ENCODE results near the gene STAMBP. TPM values are rescaled to one million over a fixed set of nuclear protein-coding genes. Genes with fewer than 3 reads are reported as not detected.

STAMBP gene
- total RNA-seq, 2 donors from 2014 or later, result 59.5 to 152 TPM

GRCh38 chr2:73825408-73825807 is 3.4 kb upstream of the STAMBP start:
- Mint-ChIP-seq H3K27me3 (no peaks in the 10 kb centered on the region), H3K4me1 (peaks cover 27% of the 10 kb centered on the region), H3K27ac (no peak overlapping the region), H3K9me3 (no peaks in the 10 kb centered on the region), H3K36me3 (ENCODE audit: low read depth) (peaks cover 19% of the 10 kb centered on the region), H3K4me3 (no peak overlapping the region)
- no peak for ATAC-seq (replicated peaks)

GRCh38 chr2:73827018-73827417 is 1.7 kb upstream of the STAMBP start:
- ATAC-seq (replicated peaks), result no peak
- Mint-ChIP-seq H3K27ac (no peak overlapping the region), H3K27me3 (no peaks in the 10 kb centered on the region), H3K9me3 (no peaks in the 10 kb centered on the region), H3K4me3 (peak overlapping the region; percentile 94), H3K36me3 (ENCODE audit: low read depth) (peaks cover 35% of the 10 kb centered on the region), H3K4me1 (peaks cover 25% of the 10 kb centered on the region)

- no peak for ATAC-seq (replicated peaks)
- H3K4me1 Mint-ChIP-seq, result peaks cover 32% of the 10 kb centered on the region
- H3K27ac Mint-ChIP-seq, result peak overlapping the region; percentile 81
- H3K27me3 Mint-ChIP-seq, result no peaks in the 10 kb centered on the region
- peaks cover 43% of the 10 kb centered on the region for H3K36me3 Mint-ChIP-seq (ENCODE audit: low read depth)
- H3K9me3 Mint-ChIP-seq, result peaks cover 3% of the 10 kb centered on the region
- peak overlapping the region; percentile 94 for H3K4me3 Mint-ChIP-seq
Measured at GRCh38 chr2:73827660-73828388, 937 bp upstream of the STAMBP start.

- Mint-ChIP-seq H3K27me3 (no peaks in the 10 kb centered on the region), H3K36me3 (ENCODE audit: low read depth) (peaks cover 49% of the 10 kb centered on the region), H3K9me3 (peaks cover 3% of the 10 kb centered on the region), H3K4me3 (peak overlapping the region; percentile 94), H3K27ac (peak overlapping the region; percentile 94), H3K4me1 (peaks cover 33% of the 10 kb centered on the region)
- no peak for ATAC-seq (replicated peaks)
Measured at GRCh38 chr2:73828389-73828817, 358 bp upstream of the STAMBP start.

- Mint-ChIP-seq H3K27me3 (no peaks in the 10 kb centered on the region), H3K4me1 (peaks cover 33% of the 10 kb centered on the region), H3K4me3 (peak overlapping the region; percentile 94), H3K36me3 (ENCODE audit: low read depth) (peaks cover 73% of the 10 kb centered on the region), H3K27ac (peak overlapping the region; percentile 94), H3K9me3 (peaks cover 3% of the 10 kb centered on the region)
- ATAC-seq (replicated peaks), result peak; percentile 79
Measured at GRCh38 chr2:73830871-73831401, 2.2 kb downstream of the STAMBP start.

- Mint-ChIP-seq H3K4me3 (peak overlapping the region; percentile 94), H3K36me3 (ENCODE audit: low read depth) (peaks cover 91% of the 10 kb centered on the region)
Measured at GRCh38 chr2:73832930-73833329, 4.2 kb downstream of the STAMBP start.

GRCh38 chr2:73836141-73836943 is 7.6 kb downstream of the STAMBP start:
- H3K4me1 Mint-ChIP-seq, result peaks cover 24% of the 10 kb centered on the region
- peaks cover 97% of the 10 kb centered on the region for H3K36me3 Mint-ChIP-seq (ENCODE audit: low read depth)
- H3K27me3 Mint-ChIP-seq, result no peaks in the 10 kb centered on the region
- H3K9me3 Mint-ChIP-seq, result peaks cover 3% of the 10 kb centered on the region
- H3K4me3 Mint-ChIP-seq, result no peak overlapping the region
- H3K27ac Mint-ChIP-seq, result no peak overlapping the region
- no peak for ATAC-seq (replicated peaks)

More at GRCh38 chr2:73832930-73833329, 4.2 kb downstream of the STAMBP start:
- H3K9me3 Mint-ChIP-seq, result peaks cover 3% of the 10 kb centered on the region
- peaks cover 28% of the 10 kb centered on the region for H3K4me1 Mint-ChIP-seq
- ATAC-seq (replicated peaks), result peak; percentile 8
- H3K27ac Mint-ChIP-seq, result peak overlapping the region; percentile 91
- no peaks in the 10 kb centered on the region for H3K27me3 Mint-ChIP-seq

GRCh38 chr2:73837847-73838585 is 9.3 kb downstream of the STAMBP start:
- H3K4me1 Mint-ChIP-seq, result peaks cover 19% of the 10 kb centered on the region
- ATAC-seq (replicated peaks), result no peak
- peaks cover 94% of the 10 kb centered on the region for H3K36me3 Mint-ChIP-seq (ENCODE audit: low read depth)
- H3K4me3 Mint-ChIP-seq, result no peak overlapping the region
- no peaks in the 10 kb centered on the region for H3K9me3 Mint-ChIP-seq
- H3K27me3 Mint-ChIP-seq, result no peaks in the 10 kb centered on the region
- H3K27ac Mint-ChIP-seq, result no peak overlapping the region

- H3K4me1 Mint-ChIP-seq, result peaks cover 19% of the 10 kb centered on the region
- no peak overlapping the region for H3K4me3 Mint-ChIP-seq
- peak overlapping the region; percentile 4 for H3K27ac Mint-ChIP-seq
- H3K36me3 Mint-ChIP-seq (ENCODE audit: low read depth), result peaks cover 91% of the 10 kb centered on the region
- no peaks in the 10 kb centered on the region for H3K9me3 Mint-ChIP-seq
- ATAC-seq (replicated peaks), result no peak
- H3K27me3 Mint-ChIP-seq, result no peaks in the 10 kb centered on the region
Measured at GRCh38 chr2:73838889-73839534, 10.3 kb downstream of the STAMBP start.

GRCh38 chr2:73839653-73840411 is 11.1 kb downstream of the STAMBP start:
- no peaks in the 10 kb centered on the region for H3K9me3 Mint-ChIP-seq
- no peak overlapping the region for H3K4me3 Mint-ChIP-seq
- no peak for ATAC-seq (replicated peaks)
- peak overlapping the region; percentile 4 for H3K27ac Mint-ChIP-seq
- no peaks in the 10 kb centered on the region for H3K27me3 Mint-ChIP-seq
- H3K36me3 Mint-ChIP-seq (ENCODE audit: low read depth), result peaks cover 92% of the 10 kb centered on the region
- peaks cover 19% of the 10 kb centered on the region for H3K4me1 Mint-ChIP-seq

- H3K27me3 Mint-ChIP-seq, result no peaks in the 10 kb centered on the region
- H3K27ac Mint-ChIP-seq, result peak overlapping the region; percentile 45
- H3K4me1 Mint-ChIP-seq, result peaks cover 19% of the 10 kb centered on the region
- ATAC-seq (replicated peaks), result no peak
- no peaks in the 10 kb centered on the region for H3K9me3 Mint-ChIP-seq
- H3K4me3 Mint-ChIP-seq, result no peak overlapping the region
- peaks cover 92% of the 10 kb centered on the region for H3K36me3 Mint-ChIP-seq (ENCODE audit: low read depth)
Measured at GRCh38 chr2:73841912-73842738, 13.4 kb downstream of the STAMBP start.

GRCh38 chr2:73842739-73843019 is 13.9 kb downstream of the STAMBP start:
- Mint-ChIP-seq H3K27ac (no peak overlapping the region), H3K36me3 (ENCODE audit: low read depth) (peaks cover 94% of the 10 kb centered on the region), H3K4me1 (peaks cover 19% of the 10 kb centered on the region), H3K9me3 (no peaks in the 10 kb centered on the region), H3K4me3 (no peak overlapping the region), H3K27me3 (no peaks in the 10 kb centered on the region)
- peak; percentile 44 for ATAC-seq (replicated peaks)

- H3K27me3 Mint-ChIP-seq, result no peaks in the 10 kb centered on the region
- peaks cover 12% of the 10 kb centered on the region for H3K4me1 Mint-ChIP-seq
- H3K27ac Mint-ChIP-seq, result no peak overlapping the region
- no peaks in the 10 kb centered on the region for H3K9me3 Mint-ChIP-seq
- no peak for ATAC-seq (replicated peaks)
- H3K36me3 Mint-ChIP-seq (ENCODE audit: low read depth), result peaks cover 94% of the 10 kb centered on the region
- no peak overlapping the region for H3K4me3 Mint-ChIP-seq
Measured at GRCh38 chr2:73844087-73844486, 15.3 kb downstream of the STAMBP start.
